K562 (cell line): ENCODE results near the gene OR51G2. TPM values are rescaled to one million over a fixed set of nuclear protein-coding genes. Genes with fewer than 3 reads are reported as not detected.

Experiments
- ATAC-seq: fragments of 200-7000 bp; cut with Tn5 transposase; 3 replicates; pipeline ENCODE4 v1.9.1; 2020; ENCODE audit warnings: moderate library complexity
- BruUV-seq: library from RNA; stranded (reverse); fragments of 400-500 nt; replicated peaks from 2 replicates; lab custom pipeline; 2021; lab: Mats Ljungman, UMichigan
- CTCF ChIA-PET: fragments of 300-600 bp; formaldehyde crosslinking; extraction: SDS; loops from one replicate; lab custom pipeline; 2021; ENCODE audit warnings: low intra/inter-chr PET ratio; lab: Yijun Ruan, JAX
- POLR2A ChIA-PET: fragments of 300-600, 350-650 bp; sonication (Branson Sonifier 250); formaldehyde crosslinking; extraction: SDS; loops from one replicate; lab custom pipeline; 2021; ENCODE audit warnings: antibody characterized with exemption, inconsistent platforms; lab: Yijun Ruan, JAX
- DNase-seq, 4 experiments: peaks; one replicate each; pipeline versions ENCODE4 v3.0.0 to v3.0.0-alpha.2; 2011 to 2018; ENCODE audit warnings: low spot score in 3 of 4, mixed read lengths in 3 of 4; ENCODE audit errors: extremely low read depth in 1 of 4
- FAIRE-seq: peaks from 2 replicates; lab custom pipeline; 2011; peaks lifted over from hg19 to GRCh38; lab: Jason Lieb, UNC
- H2AFZ ChIP-seq: 2 replicates; pipeline ENCODE4 v1.6.0; 2011; ENCODE audit warnings: low read depth, low read length, control low read depth, inconsistent platforms
- H3K27ac ChIP-seq: fragments of 200-600 bp; 3 replicates; pipeline ENCODE4 v1.8.0; 2011; ENCODE audit warnings: low read depth, mild to moderate bottlenecking, control low read depth, inconsistent platforms, low read length, moderate library complexity, mixed read lengths; ENCODE audit errors: extremely low read depth
- H3K27me3 ChIP-seq, 2 experiments: fragments of 300-600 bp in 1 of 2; 2 replicates in 1 of 2; 3 replicates in 1 of 2; pipeline versions ENCODE4 v1.6.0 to v1.8.0; 2011; ENCODE audit warnings: inconsistent platforms in 2 of 2, low read length in 2 of 2, mild to moderate bottlenecking in 1 of 2, mixed read lengths in 1 of 2, moderate library complexity in 1 of 2; ENCODE audit not compliant: control insufficient read depth in 2 of 2, insufficient read depth in 2 of 2
- H3K36me3 ChIP-seq: fragments of 300-600 bp; 3 replicates; pipeline ENCODE4 v1.8.0; 2011; ENCODE audit warnings: mild to moderate bottlenecking, low read length, inconsistent platforms; ENCODE audit not compliant: control insufficient read depth, insufficient read depth
- H3K4me1 ChIP-seq, 2 experiments: fragments of 200-600 bp in 1 of 2; replicated peaks in 1 of 2; 2 replicates in 1 of 2; 3 replicates in 1 of 2; pipeline versions ENCODE4 v1.5.1 to v1.8.0; 2011; ENCODE audit warnings: inconsistent platforms in 2 of 2, low read length in 2 of 2, mild to moderate bottlenecking in 1 of 2, mixed read lengths in 1 of 2, moderate library complexity in 1 of 2; ENCODE audit not compliant: control insufficient read depth in 2 of 2, insufficient read depth in 2 of 2
- H3K4me2 ChIP-seq: 2 replicates; pipeline ENCODE4 v1.6.1; 2011; ENCODE audit warnings: low read length, control low read depth, inconsistent platforms, mixed read lengths; ENCODE audit not compliant: insufficient read depth
- H3K4me3 ChIP-seq: fragments of 200-600 bp; sonication (generic), shearing (Covaris generic); 2 replicates; pipeline ENCODE4 v1.5.1; 2016; ENCODE audit warnings: control low read depth, inconsistent platforms
- H3K79me2 ChIP-seq: fragments of 200-600 bp; 3 replicates; pipeline ENCODE4 v1.8.0; 2011; ENCODE audit warnings: low read length, inconsistent platforms; ENCODE audit not compliant: control insufficient read depth, insufficient read depth
- H3K9ac ChIP-seq, 2 experiments: 2 replicates each; pipeline versions ENCODE4 v1.6.0 to v1.6.1; 2011; ENCODE audit warnings: low read depth in 2 of 2, low read length in 2 of 2, control low read depth in 1 of 2, inconsistent platforms in 1 of 2, mild to moderate bottlenecking in 1 of 2, mixed read lengths in 1 of 2; ENCODE audit not compliant: insufficient read depth in 1 of 2
- H3K9me1 ChIP-seq: one replicate; pipeline ENCODE4 v1.6.0; 2011; ENCODE audit warnings: inconsistent platforms, mild to moderate bottlenecking, low read length, moderate library complexity; ENCODE audit not compliant: control insufficient read depth, insufficient read depth
- H3K9me3 ChIP-seq: replicated peaks from 2 replicates; pipeline ENCODE4 v1.5.1; 2011; ENCODE audit warnings: low read depth, low read length, inconsistent platforms; ENCODE audit not compliant: control insufficient read depth, insufficient read depth
- H4K20me1 ChIP-seq: replicated peaks from 2 replicates; pipeline ENCODE4 v1.6.1; 2011; ENCODE audit warnings: low read length, inconsistent platforms, mixed read lengths; ENCODE audit not compliant: control insufficient read depth, insufficient read depth
- ARNT ChIP-seq, 2 experiments: fragments of 450-650 bp; IDR thresholded peaks; 2 replicates each; pipeline ENCODE4 v1.6.1; 2016; ENCODE audit warnings: mild to moderate bottlenecking in 1 of 2
- JUND ChIP-seq, 2 experiments: IDR thresholded peaks; 2 replicates in 1 of 2; 3 replicates in 1 of 2; pipeline ENCODE4 v1.6.1; 2011; ENCODE audit warnings: borderline replicate concordance in 2 of 2, low read depth in 2 of 2, low read length in 2 of 2, improper control_type of control experiment in 1 of 2, missing biosample characterization in 1 of 2, missing genetic modification characterization in 1 of 2, missing genetic modification reagents in 1 of 2
- NCOA2 ChIP-seq, 2 experiments: fragments of 450-650 bp; IDR thresholded peaks; 2 replicates each; pipeline ENCODE4 v1.6.1; 2018; ENCODE audit warnings: mild to moderate bottlenecking in 2 of 2, moderate library complexity in 1 of 2; ENCODE audit not compliant: partially characterized antibody in 2 of 2
- NFIC ChIP-seq: fragments of 450-650 bp; IDR thresholded peaks from 2 replicates; pipeline ENCODE4 v1.6.1; 2017; ENCODE audit warnings: mild to moderate bottlenecking, inconsistent platforms
- PPARD ChIP-seq: fragments of 250-450 bp; sonication (Bioruptor Pico); IDR thresholded peaks from 2 replicates; pipeline ENCODE4 v1.8.0; 2022; ENCODE audit warnings: inconsistent platforms, mild to moderate bottlenecking, moderate library complexity
- ZNF24 ChIP-seq: fragments of 450-650 bp; IDR thresholded peaks from 2 replicates; pipeline ENCODE4 v1.6.1; 2016
- ZNF263 ChIP-seq: sonication (generic); formaldehyde crosslinking; IDR thresholded peaks from 2 replicates; pipeline ENCODE4 v1.8.0; 2022; ENCODE audit warnings: mild to moderate bottlenecking, missing genetic modification reagents, borderline replicate concordance
- WGBS: fragments of 100-300 bp; shearing (Covaris generic); methylation state at CpG from one replicate; pipeline ENCODE4 v1.1.6; 2016; ENCODE audit warnings: low coverage, mixed read lengths; ENCODE audit not compliant: insufficient coverage; ENCODE audit errors: missing lambda C conversion rate; 5-methylcytosine and 5-hydroxymethylcytosine counted together
- in situ Hi-C: fragments of 300-500 bp; cut with MboI; formaldehyde crosslinking; loops from 4 replicates; pipeline ENCODE4 v1.15.0; 2018; ENCODE audit warnings: inconsistent platforms, mixed read lengths
- intact Hi-C: fragments of 100-400 bp; cut with micrococcal nuclease; formaldehyde crosslinking; loops from 2 replicates; pipeline ENCODE4 v1.14.2; 2022
- polyA plus RNA-seq, 8 experiments: library from polyadenylated mRNA; depleted of rRNA in 4 of 8; stranded (reverse) in 5 of 8; unstranded in 3 of 8; fragments of >200 nt; fragmentation: Nextera tagmentation in 2 of 8; fragmentation: Illumina TruSeq in 1 of 8; extraction: Ambion mirVana in 2 of 8; extraction: Trizol in 1 of 8; gene quantifications; 2 replicates each; pipeline versions ENCODE4 v1.2.1 to v1.2.3, GENCODE V29; 2011 to 2014; ENCODE audit warnings: inconsistent platforms in 1 of 8, missing spikeins in 1 of 8
- total RNA-seq, 7 experiments: library from RNA; depleted of rRNA in 6 of 7; stranded (reverse); fragments of >200 nt in 6 of 7; fragmentation: Illumina TruSeq in 2 of 7; extraction: Trizol in 2 of 7; gene quantifications; 2 replicates each; pipeline versions ENCODE4 v1.2.1 to v1.2.3, GENCODE V29; 2011 to 2021; ENCODE audit warnings: low replicate concordance in 1 of 7
- TF ChIP-seq, protein P1 (sequence below), 2 experiments: fragments of 450-650 bp; IDR thresholded peaks; 2 replicates each; pipeline ENCODE4 v1.6.1; 2016; ENCODE audit warnings: mild to moderate bottlenecking in 2 of 2, borderline replicate concordance in 1 of 2, low read depth in 1 of 2, moderate library complexity in 1 of 2
- TF ChIP-seq, protein P2 (sequence below): sonication (generic); IDR thresholded peaks from 2 replicates; pipeline ENCODE4 v1.6.1; 2016

OR51G2 gene
- total and polyA plus RNA-seq, 9 of the 15 experiments (the other 6 are each of a cell fraction or from before 2014, with no cell fraction given) = not detected

DNA sequence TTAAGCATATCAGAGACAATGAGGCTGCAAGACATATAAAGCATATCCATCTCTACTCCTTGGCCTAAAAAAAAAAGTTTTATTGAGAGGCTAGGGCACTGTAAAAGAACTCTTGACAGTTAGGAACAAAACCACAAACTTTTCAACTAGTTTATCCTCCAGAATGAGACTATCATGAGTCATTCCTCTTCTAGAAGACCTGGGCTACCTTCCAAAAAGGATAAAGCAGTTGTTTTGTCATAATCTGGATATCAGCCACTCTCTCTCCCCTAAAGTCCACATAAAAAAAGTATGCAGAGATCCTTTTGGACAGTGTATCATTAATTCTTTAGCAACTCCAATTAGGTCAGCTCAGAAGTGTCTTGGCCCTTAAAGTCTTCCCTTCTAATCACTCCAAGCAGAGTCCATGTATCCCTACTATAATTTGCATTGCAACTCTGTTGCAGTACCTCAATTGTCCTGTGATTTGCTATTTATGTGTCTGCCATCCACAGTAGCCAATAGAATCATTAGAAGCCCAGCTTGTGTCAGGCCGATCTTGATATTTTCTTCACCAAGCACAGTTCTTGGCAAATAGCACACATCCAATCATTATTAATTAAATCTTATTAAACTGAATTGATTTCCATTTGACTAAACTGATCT, 27.0 kb downstream of the OR51G2 start:
- no peaks in the 10 kb centered on the region for H3K9me1 ChIP-seq
- no peak overlapping the region for H3K4me3 ChIP-seq
- peaks cover 0 to 22% of the 10 kb centered on the region in 2 experiments; a peak in 3 of 5 replicates for H3K4me1 ChIP-seq
- WGBS = 0% methylated on average over 1 of the region's 1 CpG
- peak overlapping the region; percentile 32; the same call in 1 of the 3 replicates for H3K27ac ChIP-seq
- POLR2A ChIA-PET = interaction anchor here (0.9 to 1.3 kb wide), 2 partner anchors 8 to 9 kb away, joined by 4 to 6 read pairs; no protein-coding TSS in a partner anchor
- no TSS peak for BruUV-seq
- H2AFZ ChIP-seq = no peak overlapping the region
- H4K20me1 ChIP-seq = no peaks in the 10 kb centered on the region
- intact Hi-C loops (no loop called here), in situ Hi-C loops (no loop called here)
- no peaks in the 10 kb centered on the region for H3K27me3 ChIP-seq
- no peak overlapping the region for H3K9ac ChIP-seq
- ATAC-seq = peak; percentile 72
- H3K4me2 ChIP-seq = no peak overlapping the region
- peak; percentile 22 to 49 (median 30) for DNase-seq
- H3K36me3 ChIP-seq = no peaks in the 10 kb centered on the region
- FAIRE-seq = peak; percentile 40
- no peaks in the 10 kb centered on the region for H3K79me2 ChIP-seq
- no peaks in the 10 kb centered on the region for H3K9me3 ChIP-seq
- CTCF ChIA-PET = no interaction called here
- TF ChIP-seq ARNT (IDR thresholded peaks at IDR 0.05) = peak in 1 of 2 experiments; percentile 99; a peak in 2 of 4 replicates
- TF ChIP-seq, protein P1, sequence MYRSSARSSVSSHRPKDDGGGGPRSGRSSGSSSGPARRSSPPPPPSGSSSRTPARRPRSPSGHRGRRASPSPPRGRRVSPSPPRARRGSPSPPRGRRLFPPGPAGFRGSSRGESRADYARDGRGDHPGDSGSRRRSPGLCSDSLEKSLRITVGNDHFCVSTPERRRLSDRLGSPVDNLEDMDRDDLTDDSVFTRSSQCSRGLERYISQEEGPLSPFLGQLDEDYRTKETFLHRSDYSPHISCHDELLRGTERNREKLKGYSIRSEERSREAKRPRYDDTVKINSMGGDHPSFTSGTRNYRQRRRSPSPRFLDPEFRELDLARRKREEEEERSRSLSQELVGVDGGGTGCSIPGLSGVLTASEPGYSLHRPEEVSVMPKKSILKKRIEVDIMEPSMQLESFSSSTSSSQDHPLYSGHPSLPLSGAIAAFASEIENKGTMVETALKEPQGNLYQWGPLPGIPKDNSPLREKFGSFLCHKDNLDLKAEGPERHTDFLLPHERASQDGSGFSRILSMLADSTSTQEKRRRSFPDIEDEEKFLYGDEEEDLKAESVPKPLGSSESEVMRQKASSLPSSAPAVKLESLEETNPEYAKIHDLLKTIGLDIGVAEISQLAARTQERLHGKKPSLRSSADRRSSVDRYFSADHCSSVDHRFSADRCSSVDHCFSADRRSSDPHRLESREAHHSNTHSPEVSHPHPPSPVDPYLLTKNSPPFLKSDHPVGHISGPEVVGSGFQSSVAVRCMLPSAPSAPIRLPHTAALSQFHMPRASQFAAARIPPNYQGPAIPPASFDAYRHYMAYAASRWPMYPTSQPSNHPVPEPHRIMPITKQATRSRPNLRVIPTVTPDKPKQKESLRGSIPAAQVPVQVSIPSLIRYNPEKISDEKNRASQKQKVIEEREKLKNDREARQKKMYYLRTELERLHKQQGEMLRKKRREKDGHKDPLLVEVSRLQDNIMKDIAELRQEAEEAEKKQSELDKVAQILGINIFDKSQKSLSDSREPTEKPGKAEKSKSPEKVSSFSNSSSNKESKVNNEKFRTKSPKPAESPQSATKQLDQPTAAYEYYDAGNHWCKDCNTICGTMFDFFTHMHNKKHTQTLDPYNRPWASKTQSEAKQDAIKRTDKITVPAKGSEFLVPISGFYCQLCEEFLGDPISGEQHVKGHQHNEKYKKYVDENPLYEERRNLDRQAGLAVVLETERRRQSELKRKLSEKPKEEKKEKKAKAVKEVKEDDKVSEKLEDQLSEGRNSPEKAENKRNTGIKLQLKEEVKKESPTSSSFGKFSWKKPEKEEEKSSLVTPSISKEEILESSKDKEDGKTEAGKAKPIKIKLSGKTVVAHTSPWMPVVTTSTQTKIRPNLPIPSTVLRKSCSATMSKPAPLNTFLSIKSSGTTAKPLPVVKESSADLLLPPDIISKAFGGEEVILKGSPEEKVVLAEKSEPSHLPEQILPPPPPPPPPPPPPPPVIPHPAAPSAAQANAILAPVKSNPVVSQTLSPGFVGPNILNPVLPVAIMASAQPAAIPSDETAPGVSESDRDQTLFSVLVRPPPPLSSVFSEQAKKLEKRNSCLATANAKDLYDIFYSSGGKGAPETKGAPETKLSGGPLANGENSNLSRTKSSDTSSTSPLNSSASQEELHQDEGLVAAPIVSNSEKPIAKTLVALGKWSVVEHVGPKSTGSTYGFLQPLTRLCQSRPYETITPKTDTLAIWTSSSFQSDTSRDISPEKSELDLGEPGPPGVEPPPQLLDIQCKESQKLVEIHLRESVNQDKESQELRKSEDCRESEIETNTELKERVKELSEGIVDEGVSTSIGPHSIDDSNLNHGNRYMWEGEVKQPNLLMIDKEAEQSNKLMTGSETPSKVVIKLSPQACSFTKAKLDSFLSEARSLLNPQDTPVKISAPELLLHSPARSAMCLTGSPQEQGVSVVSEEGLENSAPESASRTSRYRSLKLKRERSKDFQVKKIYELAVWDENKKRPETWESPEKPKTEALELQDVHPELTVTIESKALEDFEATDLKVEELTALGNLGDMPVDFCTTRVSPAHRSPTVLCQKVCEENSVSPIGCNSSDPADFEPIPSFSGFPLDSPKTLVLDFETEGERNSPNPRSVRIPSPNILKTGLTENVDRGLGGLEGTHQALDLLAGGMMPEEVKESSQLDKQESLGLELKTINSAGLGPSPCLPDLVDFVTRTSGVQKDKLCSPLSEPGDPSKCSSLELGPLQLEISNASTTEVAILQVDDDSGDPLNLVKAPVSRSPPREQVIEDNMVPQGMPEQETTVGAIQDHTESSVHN (IDR thresholded peaks at IDR 0.05; ENCODE audit: borderline replicate concordance in 1 of 2, low read depth in 1 of 2) = no peak
- peak; percentile 49; the same call in 1 of the 2 replicates for TF ChIP-seq ZNF24
- no peak for TF ChIP-seq ZNF263
- peak; percentile 65 for TF ChIP-seq JUND (IDR thresholded peaks at IDR 0.05; ENCODE audit: borderline replicate concordance, low read depth, low read length)
- peak; percentile 86; the same call in 1 of the 3 replicates for TF ChIP-seq JUND (tag; IDR thresholded peaks at IDR 0.05; ENCODE audit: borderline replicate concordance, low read depth, low read length)
- no peak for TF ChIP-seq NCOA2 (IDR thresholded peaks at IDR 0.05; ENCODE audit: partially characterized antibody in 2 of 2)
- TF ChIP-seq, protein P2, sequence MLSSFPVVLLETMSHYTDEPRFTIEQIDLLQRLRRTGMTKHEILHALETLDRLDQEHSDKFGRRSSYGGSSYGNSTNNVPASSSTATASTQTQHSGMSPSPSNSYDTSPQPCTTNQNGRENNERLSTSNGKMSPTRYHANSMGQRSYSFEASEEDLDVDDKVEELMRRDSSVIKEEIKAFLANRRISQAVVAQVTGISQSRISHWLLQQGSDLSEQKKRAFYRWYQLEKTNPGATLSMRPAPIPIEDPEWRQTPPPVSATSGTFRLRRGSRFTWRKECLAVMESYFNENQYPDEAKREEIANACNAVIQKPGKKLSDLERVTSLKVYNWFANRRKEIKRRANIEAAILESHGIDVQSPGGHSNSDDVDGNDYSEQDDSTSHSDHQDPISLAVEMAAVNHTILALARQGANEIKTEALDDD = peak; percentile 71
- TF ChIP-seq NFIC = peak; percentile 75
- no peak for TF ChIP-seq PPARD (CRISPR knock-in tag)
